Activated CD4-positive, alpha-beta T cell treated with anti-CD3 and anti-CD28 coated beads, Interleukin-2, amount 10 ng/mL, durations not matched to agents 24 days and 14 days (primary cell): Measurements from ENCODE around the gene FBXO42. TPM values are rescaled to one million over a fixed set of nuclear protein-coding genes. Genes with fewer than 3 reads are reported as not detected.
"Not testable (repeated sequence)": the region's sequence is repeated elsewhere in the genome, so short reads cannot be mapped to it uniquely, and the experiment has no call there.

ENCODE experiments used
- DNase-seq: peaks from one replicate; pipeline ENCODE4 v3.0.0; 2022
- H3K27ac Mint-ChIP-seq: one replicate; pipeline ENCODE4 v1.8.0; 2022; ENCODE audit warnings: mild to moderate bottlenecking, mixed read lengths
- H3K27me3 Mint-ChIP-seq: one replicate; pipeline ENCODE4 v1.8.0; 2022; ENCODE audit warnings: mixed read lengths
- H3K36me3 Mint-ChIP-seq: one replicate; pipeline ENCODE4 v1.8.0; 2022; ENCODE audit warnings: low read depth, mild to moderate bottlenecking, mixed read lengths
- H3K4me1 Mint-ChIP-seq: one replicate; pipeline ENCODE4 v1.8.0; 2021; ENCODE audit warnings: mixed read lengths
- H3K4me3 Mint-ChIP-seq: one replicate; pipeline ENCODE4 v1.8.0; 2022; ENCODE audit warnings: mild to moderate bottlenecking, moderate library complexity, mixed read lengths
- H3K9me3 Mint-ChIP-seq: one replicate; pipeline ENCODE4 v1.8.0; 2021; ENCODE audit warnings: mixed read lengths
- intact Hi-C: fragments of 100-400 bp; cut with micrococcal nuclease; formaldehyde crosslinking; loops from one replicate; pipeline ENCODE4 v1.15.1; 2023
- total RNA-seq: library from RNA; stranded (reverse); gene quantifications from 2 replicates; pipeline ENCODE4 v1.2.3, GENCODE V29; 2022

FBXO42 gene
- total RNA-seq, 1 donor from 2014 or later = 20.8 TPM

DNA sequence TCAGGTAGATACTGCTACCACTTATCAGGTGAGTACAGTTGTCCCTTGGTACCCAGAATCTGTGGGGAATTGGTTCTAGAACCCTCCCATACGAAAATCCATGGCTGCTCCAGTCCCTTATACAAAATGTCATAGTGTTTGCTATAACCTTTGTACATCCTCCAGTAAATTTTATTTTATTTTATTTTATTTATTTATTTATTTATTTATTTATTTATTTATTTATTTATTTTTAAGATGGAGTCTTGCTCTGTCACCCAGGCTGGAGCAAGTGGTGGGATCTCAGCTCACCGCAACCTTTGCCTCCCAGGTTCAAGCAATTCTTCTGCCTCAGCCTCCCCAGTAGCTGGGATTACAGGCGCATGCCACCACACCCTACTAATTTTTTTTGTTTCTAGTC lies 138.7 kb downstream of the FBXO42 start:
- H3K4me3 Mint-ChIP-seq, H3K27ac Mint-ChIP-seq, H3K27me3 Mint-ChIP-seq, H3K36me3 Mint-ChIP-seq, H3K9me3 Mint-ChIP-seq, intact Hi-C loops, DNase-seq: not testable (repeated sequence)
- H3K4me1 Mint-ChIP-seq = peaks cover 15% of the 10 kb centered on the region

DNA sequence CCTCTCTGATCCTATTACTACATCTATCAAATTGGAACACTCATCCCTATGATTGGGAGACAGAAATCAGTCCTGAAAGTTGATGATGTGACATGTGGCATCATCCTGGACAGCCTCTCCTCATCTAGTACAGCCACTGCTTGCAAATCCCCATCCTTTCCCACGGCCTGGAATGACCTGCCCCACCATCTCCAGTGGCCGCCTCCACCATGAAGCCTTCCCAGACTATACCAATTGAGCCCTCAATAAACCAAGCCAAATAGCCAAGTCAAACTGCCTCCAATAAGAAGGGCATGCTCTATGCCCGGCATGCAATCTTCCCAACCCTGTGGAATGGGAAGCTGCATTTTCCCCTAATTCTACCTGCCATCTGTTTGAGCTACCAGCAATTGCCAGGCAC lies 139.3 kb downstream of the FBXO42 start:
- no peaks in the 10 kb centered on the region for H3K9me3 Mint-ChIP-seq
- H3K36me3 Mint-ChIP-seq = no peaks in the 10 kb centered on the region
- no peak for DNase-seq
- H3K27me3 Mint-ChIP-seq = peaks cover 10% of the 10 kb centered on the region
- H3K4me3 Mint-ChIP-seq = no peak overlapping the region
- no peak overlapping the region for H3K27ac Mint-ChIP-seq
- intact Hi-C loops = no loop called here
- H3K4me1 Mint-ChIP-seq = peaks cover 13% of the 10 kb centered on the region

DNA sequence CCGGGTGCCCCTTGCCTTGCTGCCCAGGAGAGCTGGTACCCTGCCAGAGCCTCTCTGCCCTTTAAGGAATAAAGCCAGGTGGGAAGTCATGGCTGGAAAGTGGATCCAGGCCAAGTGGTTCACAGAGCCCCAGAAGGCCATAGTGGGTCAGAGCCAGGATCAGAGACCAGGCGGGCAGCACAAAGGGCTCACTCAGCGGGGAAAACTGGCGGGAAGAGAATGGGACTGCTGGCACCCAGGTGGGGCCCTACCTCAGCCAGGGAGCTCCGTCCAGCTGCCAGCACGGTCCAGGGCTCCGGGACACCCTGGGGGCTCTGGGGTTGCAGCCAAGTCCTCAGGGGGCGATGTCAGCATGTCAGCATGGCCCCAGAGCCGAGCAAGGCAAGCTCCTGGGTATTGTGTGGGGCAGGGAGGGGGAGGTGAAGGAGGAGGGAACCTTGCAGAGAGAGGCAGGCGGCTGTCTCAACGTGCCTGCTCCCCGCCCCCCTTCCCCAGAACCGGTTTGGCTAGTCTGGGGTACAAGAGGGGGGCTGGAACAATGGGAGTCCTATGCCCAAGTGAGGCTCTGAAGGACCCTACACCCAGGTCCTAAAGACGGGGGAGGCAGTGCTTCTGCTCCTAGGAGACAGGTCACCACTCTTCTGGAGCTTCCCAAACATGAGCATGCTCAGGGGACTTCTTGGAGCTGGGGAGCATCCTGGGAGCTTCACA lies 139.9 kb downstream of the FBXO42 start, which contains the start of gene ARHGEF19:
ARHGEF19 (minus strand) TSS at position 402 of the 711 bp plus-strand sequence. CDS start 3,598 bp downstream, outside the sequence.
- H3K4me1 Mint-ChIP-seq = peaks cover 11% of the 10 kb centered on the region
- H3K27me3 Mint-ChIP-seq = peaks cover 10% of the 10 kb centered on the region
- intact Hi-C loops = no loop called here
- H3K9me3 Mint-ChIP-seq = no peaks in the 10 kb centered on the region
- no peak within 1 kb of the TSS for H3K4me3 Mint-ChIP-seq
- no peak within 1 kb of the TSS for H3K27ac Mint-ChIP-seq
- DNase-seq = no peak
- H3K36me3 Mint-ChIP-seq = no peaks in the 10 kb centered on the region

DNA sequence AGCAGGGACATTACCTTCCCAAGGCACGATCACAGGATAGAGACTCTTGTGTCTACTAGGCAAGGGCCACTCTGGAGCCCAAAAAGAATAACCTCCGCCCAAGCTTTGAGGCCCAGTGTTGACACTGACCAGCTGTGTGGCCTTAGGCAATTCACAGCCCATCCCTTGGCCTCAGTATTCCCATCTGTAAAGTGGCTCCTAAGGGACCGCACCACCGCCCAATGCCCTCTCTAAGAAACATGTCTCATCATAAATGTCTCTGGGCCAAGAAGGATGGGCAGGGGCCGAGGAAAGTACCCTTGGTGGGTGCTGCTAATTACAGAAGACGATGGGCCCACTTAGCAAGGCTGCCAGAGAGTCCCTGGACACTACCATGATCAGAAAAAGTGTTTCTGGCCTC lies 140.5 kb downstream of the FBXO42 start:
- no peak overlapping the region for H3K4me3 Mint-ChIP-seq
- no peaks in the 10 kb centered on the region for H3K9me3 Mint-ChIP-seq
- no peak overlapping the region for H3K27ac Mint-ChIP-seq
- no peaks in the 10 kb centered on the region for H3K36me3 Mint-ChIP-seq
- intact Hi-C loops = no loop called here
- H3K27me3 Mint-ChIP-seq = peaks cover 10% of the 10 kb centered on the region
- DNase-seq = no peak
- peaks cover 10% of the 10 kb centered on the region for H3K4me1 Mint-ChIP-seq

DNA sequence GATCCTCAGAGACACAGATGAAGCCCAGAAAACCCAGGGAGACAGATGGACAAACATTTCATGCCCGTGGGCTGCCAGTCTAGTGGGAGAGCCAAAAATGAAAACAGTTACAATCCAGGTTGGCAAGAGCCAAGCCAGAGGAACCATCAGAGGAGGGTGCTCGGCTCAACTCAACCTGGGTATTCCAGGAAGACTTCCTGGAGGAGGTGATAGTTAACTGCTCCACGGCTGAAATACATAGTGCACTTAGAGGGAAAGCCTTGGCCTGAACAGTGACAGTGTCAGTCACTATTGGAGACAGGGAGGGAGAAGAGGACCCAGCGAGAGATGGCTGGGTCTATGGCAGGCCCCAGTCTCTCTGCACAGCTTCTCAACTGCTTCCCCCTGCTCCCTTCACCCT lies 141.7 kb downstream of the FBXO42 start:
- H3K36me3 Mint-ChIP-seq = no peaks in the 10 kb centered on the region
- H3K4me3 Mint-ChIP-seq = no peak overlapping the region
- peaks cover 10% of the 10 kb centered on the region for H3K27me3 Mint-ChIP-seq
- H3K27ac Mint-ChIP-seq = no peak overlapping the region
- no peak for DNase-seq
- H3K9me3 Mint-ChIP-seq = no peaks in the 10 kb centered on the region
- intact Hi-C loops = no loop called here
- H3K4me1 Mint-ChIP-seq = peaks cover 6% of the 10 kb centered on the region

DNA sequence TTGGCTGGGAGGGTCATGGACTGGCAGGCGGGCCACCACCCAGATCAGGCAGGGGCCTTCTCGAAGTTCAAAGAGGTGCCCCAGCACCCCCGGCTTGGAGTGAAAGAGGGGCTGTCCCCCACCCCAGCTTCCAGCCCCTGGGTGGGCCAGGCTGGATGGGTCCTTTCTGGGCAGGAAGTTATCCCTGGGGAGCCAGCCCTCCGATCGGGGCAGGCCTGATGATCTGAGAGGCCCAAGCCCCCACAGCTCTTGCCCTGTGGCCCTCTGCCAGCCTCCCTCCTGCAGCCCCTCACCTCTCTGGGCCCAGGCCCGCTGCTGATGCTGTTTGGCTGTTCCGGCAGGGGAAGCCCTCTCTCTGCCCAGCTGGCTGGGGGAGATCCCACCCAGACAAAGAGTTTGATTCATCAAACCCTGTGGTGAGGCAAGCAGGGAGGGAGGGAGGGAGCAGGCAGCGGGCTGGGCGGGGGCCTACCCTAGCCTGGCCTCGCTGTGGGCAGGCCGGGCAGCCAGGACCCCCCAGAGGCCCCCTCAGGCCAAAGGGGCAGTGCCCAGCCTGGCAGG lies 142.4 kb downstream of the FBXO42 start:
- H3K4me3 Mint-ChIP-seq = no peak overlapping the region
- H3K27ac Mint-ChIP-seq = no peak overlapping the region
- peaks cover 10% of the 10 kb centered on the region for H3K27me3 Mint-ChIP-seq
- intact Hi-C loops = no loop called here
- H3K36me3 Mint-ChIP-seq = no peaks in the 10 kb centered on the region
- no peak for DNase-seq
- H3K9me3 Mint-ChIP-seq = no peaks in the 10 kb centered on the region
- peaks cover 6% of the 10 kb centered on the region for H3K4me1 Mint-ChIP-seq

DNA sequence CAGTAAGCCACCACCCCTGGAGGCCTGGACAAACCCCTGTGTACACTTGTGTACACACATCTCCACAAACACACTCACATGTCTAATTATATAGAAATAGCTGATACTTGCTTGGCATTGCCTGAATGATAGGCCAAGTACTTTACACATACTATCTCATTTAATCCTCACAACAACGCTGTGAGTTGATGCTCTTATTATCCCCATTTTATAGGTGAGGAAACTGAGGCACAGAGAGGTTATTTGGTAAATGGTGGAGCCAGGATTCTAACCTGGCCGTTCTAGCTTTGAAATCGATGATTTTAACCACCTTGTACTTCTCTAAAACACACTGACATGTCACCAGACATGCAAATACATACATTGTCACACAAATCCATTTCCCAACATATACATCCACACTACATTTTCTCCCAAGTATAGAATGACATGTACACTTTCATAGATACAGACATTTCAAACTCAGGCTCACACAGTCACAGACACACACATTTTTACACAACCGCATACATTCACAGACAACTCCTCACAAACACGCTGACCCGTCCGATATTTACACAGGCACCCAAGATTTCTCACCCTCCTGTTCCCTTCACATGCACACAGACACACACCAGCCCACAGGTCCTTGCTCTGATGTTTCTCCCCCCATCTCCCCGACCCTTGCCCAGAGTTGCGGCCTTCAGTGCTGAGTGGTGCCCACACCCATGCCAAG lies 143.0 kb downstream of the FBXO42 start:
- H3K36me3 Mint-ChIP-seq = no peaks in the 10 kb centered on the region
- peaks cover 10% of the 10 kb centered on the region for H3K27me3 Mint-ChIP-seq
- no peaks in the 10 kb centered on the region for H3K9me3 Mint-ChIP-seq
- no peak overlapping the region for H3K27ac Mint-ChIP-seq
- intact Hi-C loops = no loop called here
- no peak for DNase-seq
- peaks cover 6% of the 10 kb centered on the region for H3K4me1 Mint-ChIP-seq
- no peak overlapping the region for H3K4me3 Mint-ChIP-seq

DNA sequence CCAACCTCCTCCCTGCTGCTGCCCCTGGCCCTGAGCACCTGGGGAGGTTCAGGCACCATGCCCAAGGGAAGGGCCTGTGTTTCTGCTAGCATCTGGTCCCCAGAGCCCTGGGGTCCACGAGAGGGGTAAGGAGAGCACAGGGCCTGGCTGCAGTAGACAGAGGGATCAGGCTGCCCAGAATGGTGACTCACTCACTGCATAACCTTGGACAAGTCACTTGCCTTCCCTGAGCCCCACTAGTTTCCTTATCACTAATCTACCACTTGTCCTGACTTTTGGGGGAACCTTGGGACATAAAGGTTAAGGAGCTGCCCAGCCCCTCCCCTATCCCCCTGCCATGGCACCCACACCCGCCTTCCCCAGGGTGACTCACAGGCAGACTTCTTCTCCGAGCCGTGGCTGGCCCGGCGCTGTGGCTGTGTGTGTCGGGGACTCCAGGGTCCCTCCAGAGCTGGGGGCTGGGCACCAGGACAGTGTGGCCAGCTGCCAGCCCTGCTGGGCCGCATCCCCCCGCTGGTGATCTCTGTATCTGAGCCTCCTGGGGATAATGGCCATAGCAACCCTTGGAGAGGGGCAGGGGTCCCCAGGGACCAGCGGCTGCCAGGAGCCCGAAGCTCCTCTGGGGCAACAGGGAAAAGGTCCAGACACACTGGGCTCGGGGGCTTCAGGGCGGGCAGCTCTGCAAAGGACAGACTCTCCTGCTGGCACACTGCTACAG lies 143.9 kb downstream of the FBXO42 start:
- intact Hi-C loops = no loop called here
- DNase-seq = no peak
- Mint-ChIP-seq H3K27ac (peak overlapping the region; percentile 35), H3K4me3 (peak overlapping the region; percentile 31), H3K9me3 (no peaks in the 10 kb centered on the region), H3K27me3 (peaks cover 9% of the 10 kb centered on the region), H3K4me1 (peaks cover 6% of the 10 kb centered on the region), H3K36me3 (peaks cover 2% of the 10 kb centered on the region)

DNA sequence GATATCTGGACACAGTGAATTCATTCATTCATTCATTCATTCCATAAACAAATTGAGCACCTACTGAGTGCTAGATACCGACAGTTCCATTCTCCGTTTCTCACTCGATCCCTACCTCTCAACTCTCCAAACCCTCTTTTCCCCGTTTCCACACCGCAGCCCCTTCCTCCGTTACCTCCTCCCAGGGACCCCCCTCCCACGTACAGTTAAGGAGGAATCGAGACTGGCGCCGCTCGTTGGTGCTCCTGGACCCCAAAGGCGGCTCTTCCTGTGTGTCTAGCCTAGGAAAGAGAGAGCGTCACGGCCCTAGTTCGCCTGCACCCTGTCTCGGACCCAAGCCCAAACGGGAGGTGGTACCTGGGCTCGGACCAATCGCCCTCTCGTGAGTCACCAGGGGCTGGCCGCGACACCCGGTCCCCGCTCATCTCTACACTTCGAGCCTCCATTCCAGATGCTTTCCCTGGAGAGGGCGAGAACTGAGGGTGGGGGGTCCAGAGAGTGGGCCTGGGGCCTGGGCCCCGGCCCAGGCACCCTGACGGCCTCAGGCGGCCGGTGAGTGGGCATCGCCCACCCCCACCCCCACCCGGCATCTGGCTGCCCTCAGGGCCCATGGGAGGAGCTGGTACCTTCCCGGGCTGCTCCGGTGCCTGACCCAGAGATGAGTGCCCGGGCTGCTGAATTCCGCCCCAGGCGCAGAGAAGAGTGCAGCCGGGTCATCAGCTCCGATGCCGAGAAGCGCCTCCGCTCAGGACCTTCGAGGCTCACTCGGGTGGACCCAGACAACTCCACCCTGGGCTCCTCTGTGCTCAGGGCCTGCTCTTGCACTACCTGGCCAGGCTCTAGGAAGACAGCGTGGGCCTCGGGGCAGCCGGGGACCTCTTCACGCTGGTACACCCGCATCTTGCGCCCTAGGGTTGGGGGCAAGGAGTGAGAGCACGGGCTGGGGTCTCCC lies 144.7 kb downstream of the FBXO42 start:
- intact Hi-C loops = loop anchor here (1.0 to 2.0 kb wide), 4 partner anchors 10 to 681 kb away; partner anchors contain the start of genes DNAJC16, FBXO42 and SZRD1
- H3K27ac Mint-ChIP-seq = peak overlapping the region; percentile 97

DNA sequence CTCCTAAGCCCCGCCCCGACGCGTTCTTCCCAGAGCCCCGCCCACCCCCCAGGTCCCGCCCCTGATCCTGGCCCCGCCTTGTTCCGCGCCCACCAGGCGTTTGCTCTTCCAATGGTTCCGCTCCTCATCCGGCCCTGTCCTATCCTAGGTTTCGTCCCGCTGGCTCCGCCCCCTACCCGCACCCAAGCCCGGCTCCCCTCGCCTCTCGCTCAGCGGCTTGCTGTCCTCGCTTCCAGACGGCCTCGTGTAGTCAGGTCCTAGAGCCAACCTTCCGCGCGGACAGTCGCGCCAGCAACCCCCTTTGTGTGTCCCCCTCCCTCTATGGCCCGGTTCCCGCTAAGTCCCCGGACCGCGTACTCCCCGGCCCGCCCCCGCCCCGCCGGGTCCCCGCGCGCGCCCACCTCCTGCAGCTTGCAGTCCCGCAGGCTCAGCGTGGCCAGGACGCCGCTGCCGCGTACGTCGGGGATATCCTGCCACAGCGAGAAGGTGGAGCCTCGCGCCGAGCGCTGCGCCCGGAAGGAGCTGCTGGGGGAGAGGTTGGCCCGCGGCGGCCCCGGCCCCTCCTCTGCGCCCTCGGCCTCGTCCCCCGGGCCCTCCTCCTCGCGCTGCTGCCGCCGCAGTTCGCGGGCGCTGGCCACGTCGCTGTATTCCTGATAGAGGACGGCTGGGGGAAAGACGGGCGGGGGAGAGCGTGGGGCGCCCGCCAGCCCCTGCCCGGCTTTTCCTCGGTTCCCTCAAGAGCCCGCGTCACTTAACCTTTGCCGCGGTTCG lies 145.5 kb downstream of the FBXO42 start:
- peak; percentile 98 for DNase-seq
- no peaks in the 10 kb centered on the region for H3K9me3 Mint-ChIP-seq
- peak overlapping the region; percentile 89 for H3K4me3 Mint-ChIP-seq
- peak overlapping the region; percentile 97 for H3K27ac Mint-ChIP-seq
- intact Hi-C loops = loop anchor here (1.0 to 2.0 kb wide), 6 partner anchors 11 to 680 kb away; partner anchors contain the start of genes CPLANE2, DNAJC16, FBXO42 and SZRD1
- peaks cover 2% of the 10 kb centered on the region for H3K36me3 Mint-ChIP-seq
- peaks cover 6% of the 10 kb centered on the region for H3K4me1 Mint-ChIP-seq
- H3K27me3 Mint-ChIP-seq = peaks cover 3% of the 10 kb centered on the region

More for the DNA sequence above, 144.7 kb downstream of the FBXO42 start:
- Mint-ChIP-seq H3K9me3 (no peaks in the 10 kb centered on the region), H3K36me3 (peaks cover 2% of the 10 kb centered on the region), H3K4me3 (peak overlapping the region; percentile 89), H3K4me1 (peaks cover 6% of the 10 kb centered on the region), H3K27me3 (peaks cover 3% of the 10 kb centered on the region)
- DNase-seq = peak; percentile 72

DNA sequence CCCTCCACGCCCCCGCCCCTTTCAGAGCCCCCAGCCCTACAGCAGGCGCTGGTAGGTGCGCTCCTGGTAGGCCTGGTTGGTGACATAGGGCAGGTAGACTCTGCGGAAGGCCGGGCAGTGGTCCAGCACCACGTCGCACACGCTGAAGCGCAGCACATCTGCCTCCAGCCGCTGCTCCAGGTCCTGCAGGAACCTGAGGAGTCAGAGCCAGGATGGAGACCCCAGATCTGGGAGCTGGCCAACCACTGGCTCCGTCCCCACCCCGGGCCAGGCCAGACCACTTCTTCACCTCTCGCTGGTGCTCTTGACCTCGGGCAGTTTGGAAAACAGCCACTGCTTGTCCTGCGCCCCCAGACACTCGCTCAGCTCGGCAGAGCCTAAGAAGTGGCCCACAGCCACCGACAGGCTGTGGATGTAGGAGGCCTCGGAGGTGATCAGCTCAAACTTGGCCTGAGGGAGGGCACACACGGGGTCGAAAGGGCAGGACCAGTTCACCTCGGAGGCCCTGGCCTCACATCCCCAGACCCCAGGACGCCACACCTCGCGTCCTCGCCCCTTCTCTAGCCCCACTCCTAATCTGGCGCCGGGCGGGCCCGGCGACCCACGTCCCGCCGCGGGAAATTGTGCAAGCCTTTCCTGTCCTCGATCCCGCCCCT lies 146.3 kb downstream of the FBXO42 start:
- H3K36me3 Mint-ChIP-seq = peaks cover 2% of the 10 kb centered on the region
- intact Hi-C loops = loop anchor here (1.0 to 2.0 kb wide), 5 partner anchors 31 to 679 kb away; partner anchors contain the start of genes CPLANE2, DNAJC16, FBXO42 and SZRD1
- H3K4me3 Mint-ChIP-seq = peak overlapping the region; percentile 89
- H3K4me1 Mint-ChIP-seq = peaks cover 6% of the 10 kb centered on the region
- DNase-seq = no peak
- H3K27me3 Mint-ChIP-seq = no peaks in the 10 kb centered on the region
- no peaks in the 10 kb centered on the region for H3K9me3 Mint-ChIP-seq
- peak overlapping the region; percentile 97 for H3K27ac Mint-ChIP-seq

DNA sequence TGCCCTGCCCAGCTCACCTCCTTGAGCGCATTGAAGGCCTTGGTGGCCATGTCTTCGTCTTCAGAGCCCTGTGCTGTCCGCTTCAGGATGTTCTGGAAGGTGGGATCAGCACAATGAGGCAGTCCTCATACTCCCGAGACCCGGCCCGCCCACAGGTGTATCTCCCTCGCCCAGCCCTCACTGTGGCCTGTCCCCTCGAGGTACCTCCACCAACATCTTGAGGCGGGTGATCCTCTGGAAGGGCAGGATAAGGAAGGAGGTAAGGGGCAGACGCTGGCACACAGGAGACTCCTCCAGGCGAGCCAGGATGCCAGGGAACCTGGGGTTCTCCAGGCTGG lies 147.0 kb downstream of the FBXO42 start:
- no peaks in the 10 kb centered on the region for H3K27me3 Mint-ChIP-seq
- H3K27ac Mint-ChIP-seq = no peak overlapping the region
- no peak for DNase-seq
- H3K4me3 Mint-ChIP-seq = no peak overlapping the region
- H3K36me3 Mint-ChIP-seq = peaks cover 2% of the 10 kb centered on the region
- H3K4me1 Mint-ChIP-seq = peaks cover 6% of the 10 kb centered on the region
- intact Hi-C loops = no loop called here
- H3K9me3 Mint-ChIP-seq = no peaks in the 10 kb centered on the region
